ENCODE data around the gene ATP5F1D.

ATP5F1D gene

DNA sequence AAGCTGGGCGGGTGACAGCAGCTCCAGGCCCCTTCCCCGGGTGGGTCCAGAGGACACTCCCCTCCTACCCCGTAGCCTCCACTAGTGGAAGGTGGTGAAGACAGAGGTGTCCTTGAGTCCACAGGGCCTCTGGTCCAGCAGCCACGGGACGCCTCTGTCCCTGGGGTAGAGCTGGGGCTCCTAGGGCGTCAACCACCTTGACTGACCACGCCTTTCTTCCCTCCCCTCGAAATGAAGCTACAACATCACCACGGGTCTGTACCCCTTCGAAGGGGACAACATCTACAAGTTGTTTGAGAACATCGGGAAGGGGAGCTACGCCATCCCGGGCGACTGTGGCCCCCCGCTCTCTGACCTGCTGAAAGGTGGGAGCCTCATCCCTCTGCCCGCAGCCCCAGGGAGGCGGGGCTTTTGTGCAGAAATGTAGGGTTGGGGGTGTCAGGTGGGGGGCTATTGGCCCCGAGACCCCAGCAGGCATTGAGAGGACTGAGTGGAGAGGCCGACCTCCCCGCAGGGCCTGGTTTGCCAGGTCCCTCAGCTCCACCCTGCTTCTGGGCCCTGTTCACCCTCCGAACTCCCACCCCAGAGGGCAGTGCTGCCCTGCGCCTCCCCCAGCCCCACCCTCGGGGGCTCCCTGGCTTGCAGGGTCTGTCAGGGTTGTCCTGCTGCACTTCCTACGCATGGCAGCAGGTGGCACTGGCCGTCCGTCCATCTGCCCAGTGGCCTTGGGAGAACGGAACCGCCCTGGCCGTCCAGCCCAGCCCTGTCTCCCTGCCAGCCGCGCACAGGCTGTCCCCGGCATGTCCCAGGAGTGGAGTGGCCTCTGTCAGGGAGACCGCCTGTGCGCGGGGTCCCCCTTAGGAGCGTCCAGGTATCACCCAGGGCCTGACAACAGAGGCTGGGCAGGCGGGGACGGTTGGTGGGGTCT lies 20.3 kb upstream of the ATP5F1D start:
- DNase-seq: no peak

DNA sequence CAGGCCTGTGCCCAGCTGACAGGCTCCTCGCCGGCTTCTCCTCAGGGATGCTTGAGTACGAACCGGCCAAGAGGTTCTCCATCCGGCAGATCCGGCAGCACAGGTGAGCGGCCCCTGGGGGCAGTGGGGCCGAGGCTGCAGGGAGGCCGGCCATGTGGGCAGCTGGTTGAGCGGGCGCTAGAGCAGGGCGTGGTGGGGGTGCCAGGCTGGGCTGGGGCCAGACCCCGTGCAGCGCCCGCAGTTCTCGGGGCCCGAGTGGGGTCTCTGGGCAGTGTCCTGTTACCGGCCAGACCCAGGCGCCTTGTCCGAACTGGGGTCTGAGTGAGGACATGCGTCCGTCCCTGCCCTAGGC lies 19.7 kb upstream of the ATP5F1D start:
- DNase-seq: no peak

DNA sequence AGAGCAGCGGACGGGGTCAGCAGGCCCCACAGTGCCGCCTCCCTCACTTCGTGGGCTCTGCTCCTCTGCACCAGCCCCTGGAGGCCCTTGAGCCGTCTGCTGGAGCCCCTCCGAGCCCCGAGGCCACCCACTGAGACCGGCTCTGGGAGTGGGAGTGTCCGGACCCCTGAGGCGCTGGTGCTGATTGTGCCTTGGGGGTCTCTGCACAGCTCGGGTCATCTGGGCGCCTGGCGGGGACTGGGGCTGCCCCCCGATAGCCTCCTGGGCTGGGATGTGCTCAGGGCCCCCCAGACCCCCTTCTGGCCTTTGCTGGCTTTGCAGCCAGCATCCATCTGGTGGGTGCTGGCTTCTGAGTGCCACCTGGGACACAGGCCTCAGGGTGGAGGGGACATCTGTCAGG lies 19.2 kb upstream of the ATP5F1D start:
- no peak for DNase-seq

DNA sequence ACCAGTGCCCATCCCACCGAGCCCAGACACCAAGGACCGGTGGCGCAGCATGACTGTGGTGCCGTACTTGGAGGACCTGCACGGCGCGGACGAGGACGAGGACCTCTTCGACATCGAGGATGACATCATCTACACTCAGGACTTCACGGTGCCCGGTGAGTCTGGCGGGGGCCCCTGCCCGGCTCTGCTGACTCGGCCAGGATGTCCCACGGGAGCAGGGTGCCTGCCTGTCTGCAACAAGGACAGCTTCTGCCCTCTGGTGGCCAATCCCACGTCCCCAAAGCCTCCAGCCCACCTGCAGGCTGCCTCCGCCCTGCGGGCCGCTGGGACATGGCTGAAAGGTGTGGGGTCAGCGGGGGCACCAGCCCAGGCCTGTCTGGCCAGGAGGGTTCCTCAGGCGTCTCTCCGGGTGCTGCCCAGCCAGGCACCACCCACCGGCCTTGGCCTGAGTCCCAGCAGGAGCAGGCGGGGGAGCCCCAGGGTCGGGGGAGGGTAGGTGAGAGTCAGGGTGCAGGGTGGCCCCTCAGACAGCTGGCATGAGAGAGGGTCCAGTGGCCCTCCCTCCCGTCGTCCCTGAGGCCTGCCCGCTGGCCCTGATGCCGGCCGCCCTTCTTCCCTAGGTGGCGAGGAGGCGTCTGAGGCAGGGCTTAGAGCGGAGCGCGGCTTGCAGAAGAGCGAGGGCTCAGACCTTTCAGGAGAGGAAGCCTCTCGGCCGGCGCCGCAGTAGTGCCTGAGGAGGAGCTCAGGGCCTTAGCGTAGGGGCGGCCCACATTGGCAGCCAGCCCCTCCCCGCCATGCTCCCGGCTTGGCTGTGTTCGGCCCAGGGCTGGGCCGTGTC lies 18.3 kb upstream of the ATP5F1D start:
- DNase-seq: no peak

DNA sequence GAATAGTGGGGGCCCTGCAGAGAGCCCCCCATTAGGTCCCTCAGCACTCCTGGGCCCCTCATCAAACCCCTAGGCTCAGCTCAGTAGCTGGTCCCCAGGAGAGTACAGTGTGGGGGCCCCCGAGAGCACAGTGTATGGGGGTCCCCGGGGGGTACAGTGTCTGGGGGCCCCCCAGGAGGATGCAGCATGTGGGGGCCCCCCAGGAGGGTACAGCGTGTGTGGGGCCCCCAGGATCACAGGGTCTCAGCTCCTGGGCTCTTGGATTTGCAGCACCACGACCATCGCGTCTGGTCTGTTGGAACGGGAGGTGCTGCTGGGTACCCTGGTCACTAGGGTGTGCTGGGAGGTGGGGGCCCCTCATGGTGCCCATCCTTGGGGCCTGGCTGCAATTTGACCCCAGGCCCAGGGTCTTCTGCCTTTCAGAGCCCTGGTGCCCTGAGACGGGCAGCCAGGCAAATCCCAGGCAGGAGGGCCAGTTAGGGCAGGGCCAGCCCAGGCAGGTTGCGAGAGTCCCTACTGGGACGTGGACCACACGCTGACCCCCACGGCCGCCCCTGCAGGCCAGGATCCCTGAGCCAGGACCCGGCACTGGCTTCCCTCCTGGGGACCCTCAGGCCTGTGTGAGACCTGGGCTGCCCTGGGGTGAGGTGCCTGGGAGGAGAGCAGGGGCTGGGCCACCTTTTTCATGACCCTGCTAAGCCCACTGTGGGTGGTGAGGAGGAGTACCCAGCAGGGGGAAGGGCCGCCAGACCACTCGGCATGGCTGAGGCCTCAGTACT lies 17.3 kb upstream of the ATP5F1D start:
- no peak for DNase-seq

DNA sequence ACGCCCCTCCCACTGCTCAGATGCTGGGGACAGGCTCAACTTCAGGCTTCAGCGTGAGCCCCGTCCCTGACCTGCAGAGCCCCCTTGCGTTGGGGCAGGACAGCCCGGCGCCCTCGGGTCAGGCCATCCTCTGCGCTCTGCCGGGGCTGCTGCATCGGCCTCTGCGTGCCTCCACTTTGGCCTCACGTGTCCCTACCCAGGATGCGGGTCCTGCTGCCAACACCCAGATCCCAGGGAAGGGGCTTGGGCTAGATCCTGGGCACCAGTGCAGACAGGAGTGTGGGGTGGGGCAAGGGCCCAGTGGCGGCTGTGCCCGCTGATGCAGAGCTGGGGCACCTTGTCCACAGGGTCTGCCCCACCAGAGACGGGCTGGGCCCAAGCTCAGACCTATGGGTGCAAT lies 16.7 kb upstream of the ATP5F1D start:
- no peak for DNase-seq

DNA sequence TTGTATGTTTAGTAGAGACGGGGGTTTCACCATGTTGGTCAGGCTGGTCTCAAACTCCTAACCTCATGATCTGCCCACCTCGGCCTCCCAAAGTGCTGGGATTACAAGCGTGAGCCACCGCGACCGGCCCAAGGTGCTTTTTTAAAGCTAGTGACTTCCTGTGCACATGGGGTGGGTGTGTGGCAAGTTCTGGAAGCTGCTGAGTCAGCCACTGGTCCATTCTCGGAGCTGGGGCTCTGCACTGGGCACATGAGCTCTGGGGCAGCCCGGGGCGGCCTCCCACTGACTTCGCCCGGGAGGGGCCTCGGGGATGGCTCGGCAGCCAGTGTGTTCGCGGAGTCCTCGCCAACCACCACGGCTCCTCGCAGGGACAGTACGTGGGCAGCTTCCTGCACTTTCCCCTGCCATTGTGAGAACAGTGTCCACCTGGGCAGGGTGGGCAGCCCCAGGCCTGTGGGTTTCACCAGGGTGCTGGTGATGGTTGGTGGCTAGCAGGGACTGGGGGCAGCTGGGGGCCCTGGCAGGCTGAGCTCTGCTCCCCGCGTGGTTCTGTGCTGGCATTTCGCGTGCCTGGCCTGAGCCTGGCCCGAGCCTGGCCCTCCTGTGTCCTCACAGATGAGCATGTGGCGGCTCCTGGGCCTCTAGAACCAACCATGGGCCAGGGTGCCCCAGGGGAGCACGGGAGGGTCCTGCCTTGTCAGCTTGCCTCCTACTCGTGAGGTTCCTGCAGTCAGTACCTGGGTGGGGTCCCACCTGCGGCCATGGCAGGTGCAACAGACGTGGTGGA lies 15.9 kb upstream of the ATP5F1D start:
- DNase-seq: no peak

DNA sequence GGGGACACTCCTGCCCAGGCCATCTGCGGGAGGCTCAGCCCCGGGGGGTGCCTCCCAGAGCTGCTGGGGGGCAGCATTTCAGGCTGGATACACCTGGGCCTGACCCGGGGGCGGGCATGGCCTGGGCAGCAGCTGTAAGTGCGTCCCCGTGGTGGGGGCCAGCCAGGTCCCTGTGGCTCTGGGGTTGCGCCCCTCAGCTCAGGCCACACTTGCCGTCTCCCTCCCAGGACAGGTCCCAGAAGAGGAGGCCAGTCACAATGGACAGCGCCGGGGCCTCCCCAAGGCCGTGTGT lies 15.4 kb upstream of the ATP5F1D start:
- DNase-seq: no peak

DNA sequence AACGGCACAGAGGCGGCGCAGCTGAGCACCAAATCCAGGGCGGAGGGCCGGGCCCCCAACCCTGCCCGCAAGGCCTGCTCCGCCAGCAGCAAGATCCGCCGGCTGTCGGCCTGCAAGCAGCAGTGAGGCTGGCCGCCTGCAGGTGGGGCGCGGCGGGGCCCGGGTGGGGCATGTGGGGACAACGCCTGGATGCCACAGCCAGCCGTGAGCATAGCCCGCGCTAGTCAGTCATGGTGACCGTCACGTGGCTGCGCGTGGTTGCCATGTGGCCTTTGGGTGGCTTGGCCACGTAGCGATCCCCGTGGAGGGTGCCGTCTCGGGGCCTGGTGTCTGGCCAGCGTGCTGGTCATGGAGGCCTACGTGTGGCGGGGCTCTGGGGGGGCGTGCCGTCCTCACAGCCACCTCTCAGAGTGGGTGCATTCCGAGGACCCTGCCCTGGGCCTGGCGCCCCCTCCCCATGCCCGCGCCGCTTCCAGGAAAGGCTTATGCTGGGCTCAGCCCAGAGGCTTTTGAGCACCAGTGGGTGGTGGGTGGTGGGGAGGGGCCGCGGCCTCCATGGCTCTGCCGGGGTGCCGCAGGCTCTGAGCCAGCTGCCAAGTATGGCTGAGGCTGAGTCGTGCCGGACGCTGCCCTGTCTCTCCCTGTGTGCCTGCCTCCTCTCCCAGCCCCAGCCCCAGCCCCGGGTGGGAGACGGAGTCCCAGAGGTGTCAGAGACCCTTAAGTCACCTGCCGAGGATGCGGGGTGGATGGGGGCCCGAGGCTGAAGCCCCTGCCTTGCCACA lies 14.8 kb upstream of the ATP5F1D start:
- DNase-seq: no peak

DNA sequence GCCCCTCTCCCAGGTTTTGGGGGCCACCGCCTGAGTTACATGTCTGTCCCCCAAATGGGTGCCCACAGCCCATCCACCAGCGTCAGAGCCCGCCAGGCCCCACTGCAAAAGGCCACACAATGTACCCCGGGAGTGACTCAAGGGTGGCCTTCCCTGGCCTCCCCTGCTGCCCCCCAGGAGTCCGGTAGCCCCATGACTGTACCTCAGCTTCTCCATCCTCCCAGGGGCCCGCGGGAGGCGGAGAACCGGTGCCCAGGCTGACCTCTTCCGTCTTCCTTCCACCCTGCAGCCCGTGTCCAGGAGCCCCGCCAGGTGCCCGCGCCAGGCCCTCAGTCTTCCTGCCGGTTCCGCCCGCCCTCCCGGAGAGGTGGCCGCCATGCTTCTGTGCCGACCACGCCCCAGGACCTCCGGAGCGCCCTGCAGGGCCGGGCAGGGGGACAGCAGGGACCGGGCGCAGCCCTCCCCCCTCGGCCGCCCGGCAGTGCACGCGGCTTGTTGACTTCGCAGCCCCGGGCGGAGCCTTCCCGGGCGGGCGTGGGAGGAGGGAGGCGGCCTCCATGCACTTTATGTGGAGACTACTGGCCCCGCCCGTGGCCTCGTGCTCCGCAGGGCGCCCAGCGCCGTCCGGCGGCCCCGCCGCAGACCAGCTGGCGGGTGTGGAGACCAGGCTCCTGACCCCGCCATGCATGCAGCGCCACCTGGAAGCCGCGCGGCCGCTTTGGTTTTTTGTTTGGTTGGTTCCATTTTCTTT lies 14.1 kb upstream of the ATP5F1D start:
- DNase-seq: no peak

DNA sequence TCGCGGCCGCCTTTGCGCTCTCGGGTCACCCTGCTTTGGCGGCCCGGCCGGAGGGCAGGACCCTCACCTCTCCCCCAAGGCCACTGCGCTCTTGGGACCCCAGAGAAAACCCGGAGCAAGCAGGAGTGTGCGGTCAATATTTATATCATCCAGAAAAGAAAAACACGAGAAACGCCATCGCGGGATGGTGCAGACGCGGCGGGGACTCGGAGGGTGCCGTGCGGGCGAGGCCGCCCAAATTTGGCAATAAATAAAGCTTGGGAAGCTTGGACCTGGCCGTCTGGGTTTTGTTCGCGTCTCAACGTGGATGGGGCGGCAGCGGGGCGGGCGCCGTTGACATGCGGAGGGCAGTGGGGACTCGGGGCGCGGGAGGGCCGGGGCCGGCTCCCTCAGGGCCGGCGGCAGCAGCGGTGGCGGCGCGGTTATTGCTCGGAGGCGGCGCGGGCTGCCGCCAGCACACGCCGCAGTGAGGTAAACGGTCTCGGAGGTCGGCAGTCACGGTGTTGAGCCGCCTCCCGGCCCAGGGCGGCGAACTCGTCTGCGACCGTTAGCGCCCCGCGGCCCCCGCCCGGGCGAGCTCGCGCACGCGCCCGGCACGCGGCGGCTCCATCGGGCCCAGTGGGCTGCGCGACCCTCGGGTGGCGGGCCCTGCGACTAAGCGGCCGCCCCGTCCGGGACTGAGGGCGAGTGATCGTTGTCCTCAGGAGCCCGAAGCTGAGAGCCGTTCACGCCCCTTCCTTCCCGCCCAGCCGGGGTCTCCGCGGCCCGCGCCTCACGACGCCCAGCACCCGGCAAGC lies 13.2 kb upstream of the ATP5F1D start:
- no peak for DNase-seq

DNA sequence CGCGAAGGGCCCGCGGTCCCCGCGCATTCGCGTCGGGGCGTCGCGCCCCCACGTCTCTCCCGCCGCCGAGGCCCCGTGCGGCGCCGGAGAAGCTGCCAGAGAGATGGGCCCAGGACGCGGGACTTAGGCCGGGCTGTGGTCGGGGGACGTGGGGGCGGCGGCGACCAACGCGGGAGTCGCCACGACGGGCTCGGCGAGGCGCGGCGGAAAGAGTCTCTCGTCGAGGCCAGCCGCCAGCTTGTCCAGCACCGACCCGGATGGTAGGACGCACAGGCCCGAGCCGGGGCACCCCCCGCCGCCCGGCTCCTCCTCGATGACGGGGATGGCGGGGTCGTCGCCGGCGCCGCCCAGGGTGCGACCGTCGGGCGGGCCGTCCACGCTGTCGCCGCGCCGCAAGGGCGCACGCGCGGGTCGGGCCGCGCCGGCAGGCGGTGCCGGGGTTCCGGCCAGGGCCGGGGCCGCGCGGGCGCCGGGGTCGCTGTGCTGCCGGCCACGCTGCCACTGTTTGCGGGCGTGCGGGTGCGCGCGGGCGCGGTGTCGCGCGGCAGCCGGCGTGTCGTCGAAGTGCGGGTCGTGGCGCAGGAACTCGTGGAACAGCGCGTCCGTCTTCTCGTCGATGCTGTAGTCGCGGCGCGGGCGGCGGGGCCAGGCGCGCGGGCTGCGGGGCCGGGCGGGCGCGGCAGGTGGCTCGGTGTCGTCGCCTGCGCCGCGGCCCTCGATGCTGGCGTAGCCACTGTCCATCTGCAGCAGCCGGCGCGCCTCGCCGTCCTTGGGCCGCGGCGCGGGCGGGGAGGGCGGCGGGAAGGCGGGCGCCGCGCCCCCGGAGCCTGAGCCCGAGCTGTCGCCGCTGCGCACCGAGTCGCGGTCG lies 12.3 kb upstream of the ATP5F1D start:
- no peak for DNase-seq

DNA sequence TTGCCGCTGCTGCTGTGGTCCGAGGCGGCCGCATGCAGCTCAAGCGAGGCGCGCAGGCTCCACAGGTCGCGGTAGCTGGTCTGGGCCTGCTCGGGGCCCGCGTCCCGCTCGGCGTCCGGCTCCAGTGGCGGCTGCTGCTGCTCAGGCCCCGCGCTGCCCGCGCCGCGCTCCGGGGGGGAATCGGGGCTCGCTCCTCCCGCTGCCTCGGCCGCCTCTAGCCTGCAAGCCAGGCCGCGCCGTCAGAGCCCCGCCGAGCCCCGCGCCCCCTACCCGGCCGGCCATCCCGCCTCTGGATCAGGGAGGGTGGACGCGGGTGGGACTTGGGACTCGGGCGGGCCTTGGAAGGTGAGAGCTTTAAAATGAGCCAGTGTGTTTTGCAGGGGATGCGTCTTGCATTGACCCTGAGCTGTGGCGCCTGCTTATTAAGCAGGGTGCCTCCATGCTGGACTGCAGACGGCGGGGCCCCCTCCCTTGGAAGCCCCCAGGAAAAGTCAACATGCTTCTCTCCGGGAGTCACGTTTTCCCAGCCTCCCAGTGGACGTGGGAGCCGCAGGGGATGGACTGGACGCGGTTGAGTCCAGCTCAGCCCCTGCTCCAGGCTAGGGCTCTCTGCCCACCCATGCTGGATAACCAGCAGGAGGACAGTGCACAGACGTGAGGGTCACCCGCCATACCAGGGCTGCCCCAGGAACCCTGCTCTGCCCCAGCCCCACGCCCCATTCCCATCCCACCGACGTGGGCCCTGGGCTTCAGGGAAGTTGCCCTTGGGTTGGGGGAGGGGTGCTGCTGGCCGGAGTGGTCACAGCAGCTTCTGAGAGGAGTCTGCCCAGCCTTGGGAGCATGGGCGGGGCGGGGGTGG lies 11.4 kb upstream of the ATP5F1D start:
- DNase-seq: no peak

DNA sequence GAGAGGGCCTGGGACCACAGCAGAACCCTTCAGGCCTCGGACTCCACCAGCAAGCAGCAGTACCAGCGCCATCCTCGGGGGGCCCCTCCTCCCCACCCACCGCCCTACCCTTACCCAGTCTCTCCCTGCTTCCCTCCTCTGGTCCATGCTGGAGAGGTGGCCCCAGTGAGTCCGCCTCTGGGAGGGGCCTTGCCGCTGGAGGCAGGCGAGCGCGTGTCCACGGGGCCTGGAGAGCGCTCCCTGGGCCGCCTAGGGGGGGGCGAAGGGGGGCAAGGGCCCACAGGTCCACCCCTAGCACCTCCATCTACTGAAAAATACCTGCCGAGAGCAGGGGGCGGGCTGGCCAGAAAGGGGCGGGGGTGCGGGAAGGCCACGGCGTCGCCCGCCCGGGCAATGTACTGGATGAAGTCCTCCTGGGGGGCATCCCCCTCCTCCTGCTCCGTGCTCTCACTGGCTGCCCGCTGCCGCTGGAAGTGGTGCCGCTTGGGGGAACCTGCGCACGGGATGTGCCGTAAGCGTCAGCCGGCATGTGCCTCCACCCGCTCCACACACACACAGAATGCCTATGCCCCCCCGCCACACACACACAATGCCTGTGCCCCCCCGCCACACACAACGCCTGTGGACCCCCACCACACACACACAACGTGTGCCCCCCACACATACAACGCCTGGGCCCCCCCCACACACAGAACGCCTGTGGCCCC lies 10.6 kb upstream of the ATP5F1D start:
- DNase-seq: no peak

DNA sequence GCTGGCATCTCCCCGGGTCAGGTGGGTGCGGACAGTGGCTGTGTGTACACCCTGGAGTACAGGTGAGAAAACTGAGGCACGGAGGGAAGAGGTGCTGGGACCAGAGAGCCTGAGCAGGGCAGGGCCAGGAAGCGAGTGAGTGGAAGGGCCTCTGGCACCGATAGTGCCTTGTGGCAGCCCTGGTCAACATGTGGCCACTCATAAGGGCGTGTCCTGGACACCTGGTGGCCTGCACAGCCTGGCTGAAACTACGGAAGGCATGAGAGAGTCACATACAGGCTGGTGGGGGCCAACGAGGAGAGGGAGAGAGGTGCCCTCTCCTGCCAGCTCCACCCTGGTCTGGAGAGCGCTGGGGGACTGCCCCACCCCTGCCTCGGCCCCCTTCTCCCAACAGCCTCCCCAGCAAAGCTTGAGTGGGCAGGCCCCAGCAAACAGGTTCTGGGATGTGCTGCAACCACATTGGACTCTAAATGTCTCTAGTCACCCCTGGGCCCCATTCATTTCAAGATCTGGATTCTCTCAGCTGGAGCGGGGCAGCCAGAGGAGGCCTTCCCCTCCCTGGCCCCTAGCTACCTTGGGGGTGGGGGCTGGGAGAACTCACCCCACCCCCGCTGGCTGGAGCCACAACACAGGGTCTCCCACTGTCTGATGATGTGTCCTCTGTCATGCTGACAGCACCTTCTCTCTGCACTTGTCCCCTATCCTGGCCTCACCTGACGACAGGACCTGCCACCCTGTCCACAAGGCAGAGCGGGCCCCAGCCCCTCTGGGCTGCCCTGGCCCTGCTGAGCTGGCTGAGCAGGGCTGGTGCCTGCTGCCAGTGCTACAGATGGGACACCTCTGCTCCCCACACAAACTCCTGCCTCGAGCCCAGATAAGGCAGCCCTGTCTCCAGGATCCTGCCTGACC lies 9.6 kb upstream of the ATP5F1D start:
- DNase-seq: no peak

DNA sequence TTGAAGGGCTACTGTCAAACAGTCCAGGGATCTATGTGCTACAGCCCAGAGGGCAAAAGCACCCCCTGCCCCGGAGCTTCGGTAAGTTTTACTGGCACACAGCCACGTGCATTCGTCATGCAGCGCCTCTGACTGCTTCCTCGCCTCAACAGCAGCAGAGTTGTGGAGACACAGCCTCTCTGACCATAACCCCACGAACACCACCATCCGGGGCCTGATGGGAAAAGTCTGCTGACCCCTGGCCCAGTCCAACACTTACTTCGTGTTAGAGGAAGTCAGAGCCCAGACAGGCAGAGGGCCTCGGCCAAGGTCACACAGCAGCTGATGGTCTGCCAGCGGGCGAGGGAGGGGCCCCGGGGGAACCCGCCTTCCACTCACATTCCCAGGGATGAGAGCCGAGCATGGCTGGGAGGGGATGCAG lies 8.9 kb upstream of the ATP5F1D start:
- DNase-seq: no peak
